UCSD-AML1 (cell line): ENCODE results near the gene HTR1B.
A peak's percentile ranks its signal among the peaks of the same experiment; 100 is the strongest.

Experiments
- DNase-seq: peaks from one replicate; lab custom pipeline; 2025; ENCODE audit not compliant: unreplicated experiment; lab: John Stamatoyannopoulos, UW

Gene HTR1B, protein sequence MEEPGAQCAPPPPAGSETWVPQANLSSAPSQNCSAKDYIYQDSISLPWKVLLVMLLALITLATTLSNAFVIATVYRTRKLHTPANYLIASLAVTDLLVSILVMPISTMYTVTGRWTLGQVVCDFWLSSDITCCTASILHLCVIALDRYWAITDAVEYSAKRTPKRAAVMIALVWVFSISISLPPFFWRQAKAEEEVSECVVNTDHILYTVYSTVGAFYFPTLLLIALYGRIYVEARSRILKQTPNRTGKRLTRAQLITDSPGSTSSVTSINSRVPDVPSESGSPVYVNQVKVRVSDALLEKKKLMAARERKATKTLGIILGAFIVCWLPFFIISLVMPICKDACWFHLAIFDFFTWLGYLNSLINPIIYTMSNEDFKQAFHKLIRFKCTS

DNA sequence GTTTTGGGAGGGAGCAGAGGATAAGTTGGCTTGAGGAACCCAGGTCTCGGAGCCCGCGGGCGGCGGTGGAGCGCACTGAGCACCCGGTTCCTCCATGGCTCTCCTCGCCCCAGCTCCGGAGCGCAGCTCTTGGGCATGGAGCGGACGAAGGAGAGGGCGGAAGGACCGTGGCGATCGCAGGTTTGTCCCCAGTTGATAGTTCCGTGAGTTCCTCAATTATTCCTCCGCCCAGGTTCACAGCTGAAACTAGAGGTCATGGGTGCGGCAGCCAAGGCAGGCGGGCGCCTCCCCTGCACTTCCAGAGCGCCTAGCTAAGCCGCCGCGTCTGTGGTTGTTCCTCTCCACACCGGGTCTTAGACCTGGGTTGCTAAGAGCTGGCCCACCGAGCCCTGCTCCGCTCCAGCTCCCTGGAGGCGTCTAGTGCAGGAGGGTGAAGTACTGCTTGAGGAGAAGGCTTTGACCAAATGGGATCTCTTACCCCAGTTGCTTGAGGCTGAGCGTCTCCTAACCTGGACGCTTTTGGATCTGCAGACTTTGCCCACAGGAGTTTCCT lies at the start of gene HTR1B:
Gene HTR1B (minus strand): TSS at position 184 of the 553 bp plus-strand sequence. CDS start 88 bp downstream, at position 96.
- no peak for DNase-seq

DNA sequence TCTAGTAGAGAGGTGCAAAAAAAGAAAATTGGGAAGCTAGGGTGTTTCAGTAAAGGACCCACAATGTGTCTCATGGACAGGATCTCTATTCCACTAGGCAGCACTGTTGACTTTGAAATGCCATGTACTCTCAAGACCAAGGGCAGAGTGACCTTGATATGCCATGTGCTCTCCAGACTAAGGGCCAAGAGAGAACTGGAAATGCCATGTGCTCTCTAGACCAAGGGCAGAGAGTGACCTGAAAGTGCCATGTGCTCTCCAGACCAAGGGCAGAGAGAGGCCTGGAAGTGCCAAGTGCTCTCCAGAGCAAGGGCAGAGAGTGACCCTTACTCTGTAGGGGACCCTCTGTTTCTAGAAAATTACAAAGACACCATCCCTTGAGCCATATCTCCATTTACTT lies 49.3 kb upstream of the HTR1B start:
- DNase-seq: no peak

DNA sequence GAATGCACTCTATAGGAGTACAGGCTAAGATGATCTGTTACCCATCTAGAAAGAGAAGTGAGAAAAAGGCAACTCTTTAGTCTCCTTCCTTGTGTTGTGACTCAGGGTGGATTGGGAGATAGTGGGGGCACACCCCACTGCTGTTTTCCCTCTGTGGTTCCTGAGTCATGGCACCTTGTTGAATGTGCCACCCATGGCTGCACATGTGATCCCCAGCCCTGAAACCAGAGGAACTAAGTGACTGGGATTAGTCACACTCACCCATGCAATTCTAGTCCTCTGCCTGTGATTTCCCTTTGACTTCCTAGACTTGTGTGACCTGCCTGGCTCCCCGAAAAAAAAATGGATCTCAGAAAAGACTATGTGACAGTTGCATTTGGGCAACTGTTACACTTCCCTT lies 48.6 kb upstream of the HTR1B start:
- DNase-seq: no peak

DNA sequence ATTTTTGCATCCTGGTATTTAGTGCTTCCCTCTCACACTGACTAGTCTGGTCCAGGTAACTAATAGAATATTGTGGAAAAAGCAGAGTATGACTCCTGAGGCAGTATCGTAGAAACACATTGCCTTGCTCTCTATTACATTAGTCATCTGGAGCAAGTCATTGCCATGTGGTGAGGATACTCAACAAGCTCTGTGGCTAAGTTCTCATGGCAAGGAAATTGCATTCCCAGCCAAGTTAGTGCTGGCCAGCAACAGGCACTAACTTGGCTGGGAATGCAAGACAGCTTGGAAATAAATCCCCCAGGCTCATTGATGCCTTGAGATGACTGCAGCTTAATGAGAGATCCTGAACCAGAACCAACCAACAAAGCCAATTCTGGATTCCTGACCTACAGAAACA lies 39.7 kb upstream of the HTR1B start:
- no peak for DNase-seq

DNA sequence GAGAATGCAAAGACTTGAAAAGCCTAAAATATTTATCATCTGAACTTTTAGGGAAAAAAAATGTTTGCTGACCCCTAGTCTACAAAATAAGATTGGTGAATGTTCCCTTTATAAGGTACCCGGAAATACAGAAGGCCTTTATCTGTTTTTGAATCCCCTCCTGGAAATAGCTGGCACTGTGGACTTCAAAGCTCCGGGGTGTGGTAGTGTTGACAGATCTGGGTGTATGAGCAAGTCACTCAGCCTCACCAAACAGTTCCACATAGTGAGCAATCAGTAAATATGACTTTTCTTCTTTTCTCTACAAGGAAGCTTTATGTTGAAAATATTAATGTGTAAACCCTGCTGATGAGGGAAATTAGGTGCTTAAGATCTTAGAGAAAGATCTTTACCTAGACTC lies 29.2 kb upstream of the HTR1B start:
- no peak for DNase-seq

DNA sequence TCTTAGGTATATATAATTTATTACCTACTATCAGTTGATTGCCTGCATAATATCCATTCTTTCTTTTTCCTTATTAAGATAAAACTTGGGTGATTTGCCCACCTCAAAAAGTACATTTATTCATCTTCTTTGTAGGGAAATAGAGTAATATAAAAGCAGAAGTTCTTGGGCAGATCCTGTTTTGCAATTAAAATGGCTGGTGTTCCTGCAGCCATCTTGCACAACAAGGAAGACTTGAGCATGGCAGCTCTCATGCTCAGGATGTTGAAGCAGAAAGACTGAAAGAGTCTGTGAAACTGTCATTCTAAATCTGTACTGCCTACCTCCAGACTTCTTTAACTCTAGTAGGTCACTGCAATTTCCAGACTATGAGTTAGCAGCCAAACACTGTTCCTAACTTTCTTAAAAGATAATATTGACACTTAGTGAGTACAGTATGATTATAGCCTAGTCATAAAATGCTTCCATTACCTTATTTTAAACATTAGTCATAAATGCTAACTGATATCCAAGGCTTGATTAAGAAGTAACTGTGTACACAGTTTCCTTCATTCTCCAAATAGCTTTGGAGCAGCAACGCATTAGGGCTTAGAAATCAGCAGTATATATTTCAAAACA lies 24.6 kb upstream of the HTR1B start:
- no peak for DNase-seq

DNA sequence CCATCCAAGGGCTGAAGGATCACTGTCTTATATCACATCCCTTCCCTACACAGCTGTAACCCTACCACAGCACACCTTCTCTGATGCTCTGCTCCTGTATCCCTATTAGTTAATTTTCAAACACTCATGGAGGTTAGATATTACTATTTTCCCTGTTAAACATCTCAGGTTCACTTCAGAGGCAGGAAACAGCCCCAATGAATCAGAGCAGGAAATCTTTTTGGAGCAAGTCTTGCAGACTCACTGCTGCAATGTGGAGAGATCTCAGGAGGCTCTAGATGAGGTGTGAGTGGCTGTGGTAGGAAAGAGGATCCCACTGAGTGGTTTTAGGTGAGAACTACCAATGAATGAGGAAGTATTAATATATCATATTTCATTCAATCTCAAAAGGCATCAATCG lies 19.7 kb upstream of the HTR1B start:
- DNase-seq: no peak

DNA sequence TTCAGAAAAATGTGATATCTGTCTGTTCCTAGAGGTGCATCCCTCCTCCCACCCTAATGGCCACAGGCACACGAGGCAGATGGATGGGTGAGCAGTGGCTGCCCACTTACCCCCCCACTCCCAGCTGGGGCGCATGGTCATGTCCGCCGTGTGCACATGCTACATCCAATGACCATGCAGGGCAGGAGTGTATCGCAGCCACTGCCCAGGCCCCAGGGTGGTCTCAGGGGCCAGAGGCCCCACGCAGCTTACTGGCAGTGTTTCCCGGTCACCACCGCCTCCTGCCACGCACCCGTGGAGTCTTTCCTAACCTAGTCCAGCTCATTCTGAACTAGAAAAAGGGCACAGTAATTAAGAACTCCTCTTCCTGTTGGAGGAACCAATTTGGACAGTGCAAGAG lies 11.7 kb upstream of the HTR1B start:
- DNase-seq: no peak

DNA sequence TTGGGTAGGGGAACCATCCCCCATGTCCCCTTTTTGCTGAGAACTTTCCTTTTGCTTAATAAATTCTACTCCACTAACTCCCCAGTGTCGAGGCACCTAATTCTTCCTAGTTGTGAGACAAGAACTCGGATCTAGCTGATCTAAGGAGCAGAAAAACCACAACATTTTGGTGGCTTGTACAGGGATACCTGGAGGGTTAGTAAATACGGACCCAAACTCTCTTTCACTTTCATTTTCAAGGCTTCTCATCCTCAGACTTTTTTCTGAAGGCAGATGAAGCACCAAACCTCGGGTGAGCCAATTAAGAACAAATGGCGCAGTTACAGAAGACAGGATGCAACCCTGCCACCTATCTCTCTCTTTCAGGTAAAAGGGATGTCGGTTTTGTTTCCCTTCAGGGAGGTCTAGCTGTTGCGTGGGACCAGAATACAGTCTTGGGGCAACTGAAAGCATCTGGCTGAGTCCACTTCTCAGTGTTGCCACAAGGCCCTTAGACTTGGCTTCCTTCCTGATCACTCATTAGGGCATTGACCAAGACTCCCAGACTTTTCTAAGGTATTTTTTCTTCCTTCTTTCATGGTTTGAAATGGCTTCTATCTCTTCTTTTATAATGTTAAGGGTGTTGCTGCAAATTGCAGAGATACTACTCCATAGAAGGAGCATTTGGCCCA lies 11.1 kb upstream of the HTR1B start:
- no peak for DNase-seq

DNA sequence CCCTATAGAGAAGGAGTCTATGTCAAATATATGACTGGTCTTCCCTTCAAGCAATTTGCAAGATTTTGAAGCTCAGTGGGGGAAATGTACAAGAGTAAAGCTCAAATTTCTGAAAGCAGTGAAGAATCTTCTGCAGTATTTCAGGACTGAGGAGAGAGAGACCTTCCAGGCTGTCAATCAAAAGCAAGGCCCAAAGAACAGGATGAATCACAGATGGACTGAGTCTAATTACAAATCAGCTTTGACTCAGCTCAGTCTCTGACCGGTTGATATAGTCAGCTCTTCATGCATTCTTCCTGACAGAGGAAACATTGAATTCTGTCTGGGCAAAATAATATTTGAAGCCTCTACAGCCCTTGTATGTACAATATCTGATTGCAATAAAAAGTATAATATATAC lies 7.7 kb upstream of the HTR1B start:
- DNase-seq: no peak

DNA sequence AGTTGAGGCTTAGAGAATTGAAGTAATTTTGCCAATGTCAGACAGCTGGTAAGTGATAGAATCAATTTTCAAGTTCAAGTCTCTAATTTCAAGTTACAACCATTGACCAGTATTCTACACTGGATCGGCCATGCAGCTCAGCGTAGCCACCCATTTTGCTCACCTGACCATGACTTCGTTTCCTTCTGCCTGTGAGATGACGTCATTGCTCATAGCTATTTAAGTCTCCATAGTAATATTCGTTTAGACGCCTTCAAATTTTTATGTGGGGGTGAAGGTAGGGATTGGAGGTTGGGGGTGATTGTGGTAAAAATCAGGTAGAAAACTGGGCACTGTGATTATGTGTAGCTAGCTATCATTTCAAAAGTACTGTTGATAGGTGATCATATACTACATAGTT lies 5.6 kb upstream of the HTR1B start:
- no peak for DNase-seq

DNA sequence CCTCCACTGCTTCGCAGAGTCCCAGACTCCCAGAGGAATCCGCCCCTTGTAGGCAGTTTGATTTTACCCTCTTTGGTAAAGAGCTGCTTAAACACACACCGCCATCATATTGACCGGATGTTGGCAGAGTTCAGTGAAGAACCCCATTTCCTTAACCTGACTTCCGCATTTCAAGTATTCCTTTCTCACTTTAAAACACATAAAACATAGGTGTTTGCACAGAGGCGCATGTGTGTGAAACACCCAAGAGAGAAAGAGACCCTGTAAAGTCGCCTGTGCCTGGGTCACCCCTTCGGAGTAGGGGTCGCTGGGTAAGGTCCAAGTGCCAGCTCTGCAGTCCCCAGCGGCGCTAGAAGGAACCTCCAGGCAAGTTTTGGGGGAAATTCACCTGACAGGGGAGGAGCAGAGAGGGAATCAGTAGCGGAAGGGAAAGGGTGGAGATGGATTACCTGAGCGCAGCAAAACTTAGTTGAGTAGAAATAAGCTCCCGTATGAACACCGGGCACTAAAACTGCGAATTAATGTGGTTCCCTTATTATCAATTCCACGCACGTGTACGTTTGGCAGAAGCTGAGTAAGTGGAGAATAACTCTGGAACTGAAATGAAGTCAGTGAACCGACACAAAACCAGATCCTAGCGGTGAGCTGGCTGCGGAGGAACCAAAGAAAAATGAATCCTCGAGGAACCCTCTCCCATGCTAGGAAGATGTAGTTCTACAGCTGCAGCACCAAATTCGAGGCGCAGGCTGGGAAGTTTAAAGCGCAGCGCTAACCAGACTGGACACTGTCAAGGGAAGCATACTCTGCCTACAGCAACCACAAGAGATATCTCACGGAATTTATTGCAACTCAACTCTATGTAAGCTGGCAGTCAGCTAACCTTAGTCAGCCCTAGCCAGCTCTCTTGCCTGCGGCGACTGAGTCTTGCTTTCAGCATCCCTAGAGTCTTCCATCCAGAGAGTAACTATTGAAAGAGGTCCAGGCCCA lies 3.5 kb upstream of the HTR1B start:
- DNase-seq: peak; percentile 32

DNA sequence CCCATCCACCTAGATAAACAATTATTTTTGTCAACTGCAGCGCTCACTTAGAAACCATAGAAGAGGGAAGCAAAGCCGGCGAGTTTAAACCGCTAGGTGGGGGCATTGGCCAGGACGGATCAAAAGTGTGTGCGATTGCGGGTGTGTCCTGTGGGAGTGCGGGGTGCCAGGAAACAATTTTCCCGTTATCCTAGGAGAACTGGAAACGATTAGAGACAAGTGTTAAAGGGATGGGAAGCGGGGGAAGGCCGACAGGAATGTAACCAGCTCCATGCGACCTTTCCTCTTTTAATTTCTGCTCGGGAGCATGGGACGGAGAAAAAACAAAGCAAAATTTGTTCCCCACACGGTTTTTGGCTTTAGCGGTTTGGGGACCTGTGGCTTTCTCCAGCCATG lies 2.8 kb upstream of the HTR1B start:
- DNase-seq: peak; percentile 51

DNA sequence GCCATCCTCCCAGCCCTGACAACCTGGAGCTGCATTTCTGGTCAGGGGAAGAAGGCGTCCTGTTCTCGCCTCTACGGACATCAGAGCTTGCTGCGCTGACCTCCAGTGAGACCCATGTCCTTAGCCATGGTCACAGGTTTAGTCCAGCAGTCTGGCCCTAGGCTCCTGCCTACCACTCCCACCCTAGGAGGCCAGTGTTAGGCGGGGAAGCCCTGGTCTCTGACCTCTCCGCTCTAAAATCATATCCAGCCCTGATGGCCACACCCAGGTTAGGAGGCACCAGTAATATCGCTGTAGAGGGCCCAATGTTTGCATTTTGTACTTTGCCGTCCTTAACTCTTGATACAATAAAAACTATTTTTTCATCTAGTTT lies 1.2 kb upstream of the HTR1B start:
- no peak for DNase-seq

DNA sequence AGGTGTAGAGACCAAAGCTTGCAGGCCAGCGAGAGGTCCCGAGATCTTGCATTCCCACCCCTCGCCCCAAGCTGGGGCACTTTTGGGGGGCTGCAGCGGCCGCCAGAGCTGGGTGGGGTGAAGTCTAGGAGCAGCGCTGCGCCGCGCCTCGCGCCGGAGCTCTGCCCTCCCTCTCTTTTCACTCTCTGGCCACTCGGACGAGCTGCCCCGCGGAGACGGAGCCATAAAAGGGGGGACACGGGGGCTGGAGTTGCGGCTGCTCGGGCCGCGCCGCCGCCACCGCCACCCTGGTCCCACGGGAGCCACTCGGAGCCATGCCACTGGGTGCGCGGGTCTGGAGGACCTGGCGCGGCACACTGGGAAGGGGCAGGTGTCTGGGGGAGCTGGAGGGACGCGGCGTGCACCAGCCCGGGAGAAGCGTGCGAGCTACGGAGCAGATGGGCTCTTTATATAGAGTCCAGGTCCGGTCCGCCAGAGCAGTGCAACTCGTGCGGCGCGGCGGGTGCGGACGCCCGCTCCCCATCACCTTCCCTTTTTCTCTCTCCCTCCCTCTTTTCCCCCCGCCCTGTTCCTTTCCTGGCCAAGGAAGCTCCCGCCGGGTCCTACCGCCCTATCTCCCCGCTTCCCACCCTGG lies 687 bp upstream of the HTR1B start:
- DNase-seq: no peak

DNA sequence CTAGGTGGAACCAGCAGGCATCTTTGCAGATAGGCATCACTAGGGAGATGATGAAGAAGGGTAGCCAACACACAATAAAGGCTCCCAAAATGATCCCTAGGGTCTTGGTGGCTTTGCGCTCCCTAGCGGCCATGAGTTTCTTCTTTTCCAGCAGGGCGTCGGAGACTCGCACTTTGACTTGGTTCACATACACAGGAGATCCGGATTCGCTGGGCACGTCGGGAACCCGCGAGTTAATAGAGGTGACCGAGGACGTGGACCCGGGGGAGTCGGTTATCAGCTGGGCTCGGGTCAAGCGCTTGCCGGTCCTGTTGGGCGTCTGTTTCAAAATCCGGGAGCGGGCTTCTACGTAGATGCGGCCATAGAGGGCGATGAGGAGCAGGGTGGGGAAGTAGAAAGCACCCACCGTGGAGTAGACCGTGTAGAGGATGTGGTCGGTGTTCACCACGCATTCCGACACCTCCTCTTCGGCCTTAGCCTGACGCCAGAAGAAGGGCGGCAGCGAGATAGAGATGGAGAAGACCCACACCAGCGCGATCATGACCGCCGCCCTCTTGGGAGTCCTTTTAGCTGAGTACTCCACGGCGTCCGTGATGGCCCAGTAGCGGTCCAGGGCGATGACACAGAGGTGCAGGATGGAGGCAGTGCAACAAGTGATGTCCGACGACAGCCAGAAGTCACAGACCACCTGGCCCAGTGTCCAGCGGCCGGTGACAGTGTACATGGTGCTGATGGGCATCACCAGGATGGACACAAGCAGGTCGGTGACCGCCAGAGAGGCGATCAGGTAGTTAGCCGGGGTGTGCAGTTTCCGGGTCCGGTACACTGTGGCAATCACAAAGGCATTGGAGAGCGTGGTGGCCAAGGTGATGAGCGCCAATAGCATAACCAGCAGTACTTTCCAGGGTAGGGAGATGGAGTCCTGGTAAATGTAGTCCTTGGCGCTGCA lies 658 bp downstream of the HTR1B start:
- no peak for DNase-seq

DNA sequence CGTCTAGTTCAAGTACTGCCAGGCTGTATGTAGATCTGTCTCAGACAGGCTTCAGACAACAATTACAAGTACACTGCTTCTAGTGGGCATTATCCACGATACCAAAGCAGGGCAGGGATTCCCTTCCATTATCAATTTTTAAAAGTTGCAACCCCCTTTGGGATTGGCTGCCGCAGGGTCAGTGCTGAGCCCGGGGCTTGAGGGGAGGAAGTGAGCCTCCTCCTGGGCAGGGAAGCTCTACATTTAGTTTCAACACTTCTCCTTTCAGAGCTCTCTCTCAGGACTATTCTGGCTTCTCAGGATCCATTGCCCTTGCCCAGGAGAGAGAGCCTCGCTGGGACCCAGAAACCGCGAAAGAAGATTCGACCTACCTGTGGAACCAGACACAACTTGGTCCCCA lies 1.5 kb downstream of the HTR1B start:
- no peak for DNase-seq

DNA sequence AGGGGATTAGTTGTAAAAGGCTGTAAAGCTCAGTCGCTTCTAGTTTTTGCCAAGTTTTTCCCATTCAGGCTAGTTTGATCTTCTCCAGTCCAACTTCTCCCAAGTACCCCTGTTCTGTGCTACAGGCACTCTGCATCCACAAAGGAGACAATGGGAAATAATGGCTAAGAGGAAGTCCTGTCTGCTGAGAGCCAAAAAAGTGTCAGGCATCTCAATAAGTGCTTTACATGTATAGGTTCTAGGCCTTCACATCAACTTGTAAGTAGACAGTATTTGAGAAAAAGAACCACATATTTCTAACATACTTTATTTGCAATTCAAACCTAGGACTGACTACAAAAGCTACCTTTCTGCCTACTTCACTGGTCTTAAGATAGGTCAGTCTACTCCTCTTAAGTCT lies 4.9 kb downstream of the HTR1B start:
- no peak for DNase-seq

DNA sequence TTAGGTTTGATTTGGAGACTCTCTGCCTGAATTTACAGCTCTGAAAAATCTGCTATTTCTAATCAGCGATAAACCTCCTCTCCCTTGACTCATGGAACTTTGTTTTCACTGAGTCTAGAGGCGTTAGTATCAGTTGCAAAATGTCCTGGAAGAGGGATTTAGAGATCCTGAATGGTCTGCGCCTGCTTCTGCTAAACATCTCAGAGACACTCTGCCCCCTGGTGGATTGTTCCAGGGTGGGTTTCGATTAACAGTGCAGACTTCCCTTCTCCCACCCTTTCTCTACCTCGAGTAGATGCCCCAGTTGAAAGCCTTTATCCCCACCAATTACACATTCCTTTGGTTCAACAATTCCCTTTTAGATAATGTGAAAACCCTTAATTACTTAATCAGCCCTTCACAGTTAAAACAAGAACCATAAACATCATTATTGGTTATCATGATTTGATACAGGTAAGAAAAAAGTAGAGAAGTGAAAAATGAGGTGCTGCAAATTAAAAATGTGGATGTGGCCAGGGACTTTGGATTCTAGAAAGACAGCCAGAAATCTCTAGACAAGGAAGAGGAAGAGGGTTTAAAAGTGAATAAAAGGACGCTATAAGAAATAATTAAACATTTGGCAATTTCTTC lies 5.5 kb downstream of the HTR1B start:
- DNase-seq: peak; percentile 26
